Inflammatory macrophage treated with lipopolysaccharide for 1 hour (primary cell): ENCODE data around the gene ISM1.

ENCODE experiments used
- DNase-seq, 2 donors: peaks; one replicate each; pipeline ENCODE4 v3.0.0-alpha.2; 2020 to 2022

Gene ISM1

DNA sequence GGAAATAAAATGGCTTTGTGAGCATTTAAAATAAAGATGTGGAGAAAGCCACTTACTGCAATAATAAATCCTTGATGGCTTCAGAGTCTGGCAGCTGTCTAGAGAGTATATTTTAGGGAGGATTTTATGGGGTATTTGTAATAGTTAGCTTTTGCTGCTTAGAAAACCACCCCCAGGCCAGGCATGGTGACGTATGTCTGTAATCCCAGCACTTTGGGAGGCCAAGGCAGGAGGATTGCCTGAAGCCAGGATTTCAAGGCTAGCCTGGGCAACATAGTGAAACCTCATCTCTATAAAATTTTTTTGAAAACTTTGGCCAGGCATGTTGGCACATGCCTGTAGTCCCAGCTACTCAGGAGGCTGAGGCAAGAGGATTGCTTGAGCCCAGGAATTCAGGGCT is 63.8 kb downstream of the ISM1 start:
- no peak for DNase-seq

DNA sequence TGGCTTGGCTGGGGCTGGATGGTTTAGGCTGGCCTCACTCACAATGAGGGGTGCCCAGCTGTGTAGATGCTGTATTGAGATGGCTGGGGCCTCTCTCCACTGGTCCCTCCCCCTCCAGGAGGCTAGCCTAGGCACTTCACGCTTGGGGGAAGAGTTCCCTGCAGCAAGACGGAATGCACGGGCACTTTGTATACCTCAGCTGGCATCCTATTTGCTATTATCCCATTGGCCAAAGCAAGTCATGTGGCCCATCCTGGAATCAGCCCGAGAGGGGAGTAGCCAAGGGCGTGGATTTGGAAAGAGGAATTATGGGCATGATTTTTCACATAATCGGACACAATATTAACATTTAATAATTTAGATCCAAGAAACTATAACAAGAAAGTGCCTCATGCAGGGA is 64.3 kb downstream of the ISM1 start:
- no peak for DNase-seq

DNA sequence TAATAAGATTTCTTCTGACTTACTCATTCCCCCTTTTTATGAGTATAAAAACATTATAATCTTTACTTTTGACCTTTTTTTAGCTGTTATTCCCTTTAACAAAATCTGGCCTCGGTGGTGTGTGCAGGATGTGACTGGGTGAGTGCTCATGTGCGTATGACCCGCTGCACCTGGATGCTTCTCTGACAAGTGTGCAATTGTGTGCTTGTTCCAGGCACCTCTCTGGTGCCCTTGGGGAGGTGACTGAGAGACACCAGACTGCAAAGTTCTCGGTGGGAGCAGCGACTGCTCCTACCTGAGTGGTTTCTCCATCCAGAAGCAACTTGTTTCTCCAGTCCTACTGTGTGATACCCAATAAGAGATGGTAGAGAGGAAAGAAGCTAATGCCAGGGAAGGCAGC is 65.0 kb downstream of the ISM1 start:
- DNase-seq, result no peak

DNA sequence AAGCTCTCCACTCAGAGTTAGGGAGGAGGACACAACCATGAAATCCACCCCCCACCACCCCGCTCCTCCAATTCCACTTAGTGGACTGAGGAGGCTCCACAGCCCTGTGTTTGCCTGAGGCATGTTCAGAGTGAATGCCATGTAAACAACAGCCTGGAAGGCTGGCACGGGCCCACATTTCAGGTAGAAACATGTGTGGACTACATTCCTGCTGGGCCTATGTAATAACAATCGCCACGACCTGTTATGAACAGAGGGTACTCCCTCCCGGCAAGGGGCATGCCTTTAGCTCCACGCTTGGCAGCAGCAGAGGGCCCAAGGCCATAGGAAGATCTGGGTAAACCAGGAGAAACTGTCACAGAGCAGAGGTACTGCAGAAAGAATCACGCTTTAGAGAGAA is 65.5 kb downstream of the ISM1 start:
- no peak for DNase-seq

DNA sequence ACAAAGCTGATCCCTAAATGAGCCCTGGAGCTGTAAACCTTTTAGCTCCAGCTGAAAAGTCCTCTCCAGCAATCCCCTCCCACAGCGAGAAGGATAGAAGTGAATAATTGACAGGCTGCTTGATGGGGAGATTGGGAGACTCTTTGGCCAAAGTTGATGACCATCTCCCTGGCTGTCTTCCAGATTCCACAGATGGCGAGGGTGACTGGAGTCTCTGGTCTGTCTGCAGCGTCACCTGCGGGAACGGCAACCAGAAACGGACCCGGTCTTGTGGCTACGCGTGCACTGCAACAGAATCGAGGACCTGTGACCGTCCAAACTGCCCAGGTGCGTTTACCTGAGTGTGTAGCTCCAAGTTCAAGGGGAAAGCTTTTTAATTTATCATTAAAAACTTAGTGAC is 67.3 kb downstream of the ISM1 start:
- DNase-seq, result no peak

DNA sequence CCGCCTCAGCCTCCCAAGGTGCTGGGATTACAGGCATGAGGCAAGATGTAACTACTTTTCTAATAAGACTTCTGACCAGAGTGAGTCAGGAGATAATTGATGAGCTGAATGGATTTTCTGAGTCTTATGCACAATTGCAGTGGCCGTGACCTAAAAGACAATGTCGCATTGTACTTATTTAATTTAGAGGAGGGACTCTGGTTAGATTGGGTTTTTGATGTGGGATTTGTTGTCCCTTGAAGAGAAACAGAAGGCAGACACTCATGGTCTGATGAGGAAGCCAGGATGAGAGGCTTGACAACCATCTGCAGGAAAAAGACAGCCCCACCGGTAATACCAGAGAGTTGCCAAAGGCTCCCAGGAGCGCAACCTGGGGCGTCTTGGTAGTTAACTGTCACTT is 68.0 kb downstream of the ISM1 start:
- no peak for DNase-seq

DNA sequence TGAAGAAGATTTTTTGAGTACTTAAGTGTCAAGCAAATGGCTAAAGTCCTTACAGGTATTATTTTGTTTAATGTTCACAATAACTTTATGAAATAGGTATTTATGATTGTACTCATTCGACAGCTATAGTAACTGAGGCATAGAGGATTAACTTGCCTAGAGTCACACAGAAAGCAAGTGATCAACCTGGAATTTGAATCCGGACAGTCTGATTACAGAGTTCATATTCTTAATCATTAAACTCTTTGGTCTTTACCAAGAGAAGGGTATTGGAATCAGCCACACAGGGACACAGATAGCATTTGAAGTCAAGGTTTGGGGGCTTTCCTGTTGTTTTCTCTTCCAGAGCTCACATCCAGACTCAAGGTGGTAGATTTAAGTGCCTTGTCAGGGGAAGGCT is 69.7 kb downstream of the ISM1 start:
- no peak for DNase-seq

DNA sequence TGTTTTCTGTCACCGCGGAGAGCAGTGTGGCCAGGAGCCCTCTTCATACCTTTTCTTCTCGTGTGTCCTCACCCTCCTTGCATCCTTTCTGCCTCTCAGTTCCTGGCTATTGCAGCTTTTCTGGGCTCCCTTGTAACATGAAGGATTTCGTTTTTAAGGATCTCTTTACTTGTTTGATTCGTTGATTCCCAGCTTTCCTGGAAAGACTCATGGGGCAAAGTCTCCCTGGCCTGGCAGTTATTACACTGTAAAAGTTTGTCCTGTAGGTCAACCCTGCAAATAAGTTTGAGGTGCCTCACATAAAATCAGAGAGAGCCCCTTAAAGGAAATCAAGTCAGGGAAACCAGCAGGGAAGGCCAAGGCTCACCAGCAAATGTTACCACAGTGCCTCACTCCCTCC is 70.1 kb downstream of the ISM1 start:
- no peak for DNase-seq

DNA sequence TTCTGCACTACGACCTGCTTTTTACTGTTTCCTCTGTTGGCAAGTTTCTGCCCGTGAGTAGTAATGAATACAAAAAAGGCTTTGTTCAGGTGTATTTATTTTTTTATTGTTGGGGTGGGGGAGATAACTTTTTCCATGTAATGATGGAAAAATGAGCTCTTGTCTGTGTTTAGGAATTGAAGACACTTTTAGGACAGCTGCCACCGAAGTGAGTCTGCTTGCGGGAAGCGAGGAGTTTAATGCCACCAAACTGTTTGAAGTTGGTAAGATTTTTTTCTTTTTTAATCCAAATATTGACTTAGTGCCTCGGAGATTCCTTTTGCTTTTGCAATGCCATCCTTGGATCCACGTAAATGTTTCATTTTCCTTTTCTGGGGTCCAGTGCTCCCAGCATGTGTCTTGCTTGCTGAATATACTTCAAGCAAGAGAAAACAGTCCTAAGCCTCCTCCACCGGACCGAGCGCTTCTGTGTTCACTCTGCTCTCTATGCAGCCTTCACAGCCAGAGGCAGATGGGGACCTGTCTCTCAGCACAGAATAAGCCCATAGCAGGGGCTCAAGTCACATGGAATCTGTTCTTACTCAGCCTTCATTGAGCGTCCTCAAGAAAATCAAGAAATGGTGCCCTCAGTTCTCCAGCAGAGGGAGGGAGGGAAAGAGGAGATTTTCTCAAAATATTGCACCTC is 71.3 kb downstream of the ISM1 start:
- DNase-seq, result no peak

DNA sequence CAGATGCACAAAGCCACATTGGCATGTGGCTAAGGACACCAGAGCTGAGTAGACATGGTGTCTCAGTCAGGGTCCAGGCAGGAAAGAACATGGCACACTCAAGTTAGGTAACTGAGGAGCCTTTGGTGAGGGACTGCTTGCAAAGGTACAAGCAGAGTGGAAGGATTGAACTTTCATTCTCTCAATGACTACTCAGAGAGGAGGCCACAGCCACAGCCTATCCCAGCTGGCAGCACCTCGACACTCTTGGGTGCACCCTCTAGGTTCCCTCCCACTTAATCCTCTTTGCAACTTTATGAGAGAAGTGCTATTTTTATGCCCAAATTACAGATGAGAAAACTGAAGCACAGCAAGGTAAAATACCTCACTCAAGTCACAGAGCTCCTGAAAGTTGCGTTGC is 73.4 kb downstream of the ISM1 start:
- DNase-seq, result no peak

DNA sequence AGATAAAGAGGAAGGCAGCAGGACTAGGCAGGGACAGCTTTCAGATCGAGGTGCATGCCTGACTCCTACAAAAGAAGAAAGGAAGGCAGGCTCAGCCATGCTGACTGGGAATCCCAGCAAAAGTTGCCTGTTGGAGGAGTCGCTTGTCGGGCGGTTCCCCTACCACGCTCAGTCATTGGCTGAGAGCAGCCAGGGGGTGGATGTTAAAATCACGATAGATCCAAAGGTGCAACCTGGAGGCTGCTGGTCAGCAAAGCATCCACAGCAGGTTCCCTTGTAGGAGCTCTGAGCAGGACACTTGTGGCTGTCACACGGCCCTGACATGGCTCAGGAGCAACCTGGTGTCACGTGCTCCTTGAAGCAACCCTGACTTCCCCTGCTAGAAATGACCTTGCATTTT is 74.6 kb downstream of the ISM1 start:
- DNase-seq, result no peak

DNA sequence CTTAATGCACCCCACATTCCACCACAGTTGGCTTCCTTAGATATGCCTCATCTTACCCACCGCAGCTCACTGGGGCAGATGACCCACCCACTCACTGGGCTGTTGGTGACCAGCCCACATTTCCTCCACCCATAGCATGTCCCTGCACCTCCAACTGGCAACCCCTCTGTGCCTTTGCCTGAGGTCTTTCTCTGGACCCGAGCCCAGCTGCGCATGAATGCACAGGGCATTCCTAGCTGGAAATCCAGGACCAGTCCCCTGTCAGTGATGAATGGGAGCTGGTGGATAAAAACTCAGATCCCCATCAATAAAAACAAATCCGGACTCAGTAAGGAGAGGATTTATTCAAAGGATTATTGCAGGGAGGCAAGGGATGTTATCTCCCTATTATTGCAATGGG is 75.0 kb downstream of the ISM1 start:
- no peak for DNase-seq

DNA sequence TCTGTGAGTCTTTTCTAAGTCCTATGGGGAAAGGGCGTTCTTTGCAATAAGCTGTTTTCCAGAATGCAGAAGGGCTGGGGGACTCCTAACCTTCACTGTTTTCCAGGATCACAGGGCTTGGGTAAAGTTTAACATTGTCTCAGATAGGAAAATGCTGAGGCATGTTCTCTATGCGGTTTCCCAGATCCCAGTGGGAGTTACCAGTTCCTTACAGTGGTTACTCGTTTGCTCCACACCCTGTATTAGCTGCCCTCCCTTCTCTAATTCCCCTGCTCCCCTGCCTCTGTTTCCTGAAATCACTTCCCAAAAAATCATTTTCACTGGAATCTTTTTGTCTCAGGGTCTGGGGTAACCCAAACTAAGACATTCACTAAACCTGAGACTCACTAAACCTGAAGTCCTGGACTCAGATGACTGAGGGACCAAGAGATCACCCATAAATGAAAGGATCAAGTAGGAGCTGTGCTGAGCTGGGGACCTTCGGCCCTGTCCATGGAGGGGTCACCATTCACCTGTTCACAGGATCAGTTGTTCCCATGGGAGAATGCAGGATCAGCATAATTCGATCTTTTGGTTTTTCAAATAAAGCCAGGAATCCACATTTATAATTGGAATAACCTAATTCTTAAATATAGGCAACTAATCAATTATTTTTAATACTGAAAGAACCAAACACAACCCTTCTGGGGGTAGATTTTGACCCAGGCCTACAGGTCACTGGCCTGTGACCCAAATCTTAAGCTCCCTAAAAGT is 76.2 kb downstream of the ISM1 start:
- DNase-seq, result no peak

DNA sequence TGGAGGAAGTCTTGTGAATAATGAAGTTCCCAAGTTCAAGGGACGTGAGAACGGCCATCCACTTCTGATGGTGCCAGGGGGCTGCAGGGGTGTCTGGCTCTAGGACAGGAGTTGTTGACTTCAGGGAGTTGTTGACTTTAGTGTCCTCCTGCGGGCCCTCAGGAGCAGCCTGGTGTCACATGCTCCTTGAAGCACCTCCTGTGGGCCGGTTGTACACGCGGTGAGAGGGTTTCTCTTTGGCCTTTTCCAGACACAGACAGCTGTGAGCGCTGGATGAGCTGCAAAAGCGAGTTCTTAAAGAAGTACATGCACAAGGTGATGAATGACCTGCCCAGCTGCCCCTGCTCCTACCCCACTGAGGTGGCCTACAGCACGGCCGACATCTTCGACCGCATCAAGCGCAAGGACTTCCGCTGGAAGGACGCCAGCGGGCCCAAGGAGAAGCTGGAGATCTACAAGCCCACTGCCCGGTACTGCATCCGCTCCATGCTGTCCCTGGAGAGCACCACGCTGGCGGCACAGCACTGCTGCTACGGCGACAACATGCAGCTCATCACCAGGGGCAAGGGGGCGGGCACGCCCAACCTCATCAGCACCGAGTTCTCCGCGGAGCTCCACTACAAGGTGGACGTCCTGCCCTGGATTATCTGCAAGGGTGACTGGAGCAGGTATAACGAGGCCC is 77.8 kb downstream of the ISM1 start:
- no peak for DNase-seq

DNA sequence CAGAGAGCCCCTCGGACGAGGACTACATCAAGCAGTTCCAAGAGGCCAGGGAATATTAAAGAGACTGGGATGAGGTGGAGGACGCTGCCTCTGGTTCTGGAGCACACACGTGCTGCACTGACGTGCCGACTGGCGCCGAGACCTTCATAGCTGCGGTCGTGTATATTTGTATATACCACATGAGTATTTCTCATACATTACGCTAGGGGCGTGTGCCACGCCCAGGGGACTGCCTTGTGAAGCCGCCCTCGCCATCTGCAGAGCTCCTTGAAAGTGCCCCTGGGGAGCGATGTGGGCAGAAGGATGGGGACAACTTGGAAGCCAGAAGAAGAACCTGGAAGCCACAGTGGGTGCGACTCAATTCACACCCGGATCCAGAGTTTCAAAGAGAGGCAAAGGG is 78.3 kb downstream of the ISM1 start:
- no peak for DNase-seq

DNA sequence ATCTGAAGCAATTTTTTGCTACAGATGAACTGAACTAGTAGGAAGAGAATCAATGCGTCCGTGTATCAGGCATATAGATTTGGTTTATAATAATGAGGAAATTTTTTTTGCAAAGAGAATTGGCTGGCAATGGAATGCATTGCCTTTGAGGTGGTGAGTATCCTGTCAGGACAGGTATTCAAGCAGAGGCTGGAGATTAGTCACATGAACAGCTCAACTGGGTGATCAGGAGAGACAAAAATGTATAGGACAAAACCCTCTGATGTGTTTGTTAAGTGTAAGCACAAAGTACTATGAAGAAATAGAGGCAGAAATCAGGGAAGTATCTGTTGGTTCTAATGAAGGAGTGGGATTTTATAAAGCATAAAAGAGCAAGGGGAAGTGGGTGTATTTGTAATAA is 80.5 kb downstream of the ISM1 start:
- no peak for DNase-seq

DNA sequence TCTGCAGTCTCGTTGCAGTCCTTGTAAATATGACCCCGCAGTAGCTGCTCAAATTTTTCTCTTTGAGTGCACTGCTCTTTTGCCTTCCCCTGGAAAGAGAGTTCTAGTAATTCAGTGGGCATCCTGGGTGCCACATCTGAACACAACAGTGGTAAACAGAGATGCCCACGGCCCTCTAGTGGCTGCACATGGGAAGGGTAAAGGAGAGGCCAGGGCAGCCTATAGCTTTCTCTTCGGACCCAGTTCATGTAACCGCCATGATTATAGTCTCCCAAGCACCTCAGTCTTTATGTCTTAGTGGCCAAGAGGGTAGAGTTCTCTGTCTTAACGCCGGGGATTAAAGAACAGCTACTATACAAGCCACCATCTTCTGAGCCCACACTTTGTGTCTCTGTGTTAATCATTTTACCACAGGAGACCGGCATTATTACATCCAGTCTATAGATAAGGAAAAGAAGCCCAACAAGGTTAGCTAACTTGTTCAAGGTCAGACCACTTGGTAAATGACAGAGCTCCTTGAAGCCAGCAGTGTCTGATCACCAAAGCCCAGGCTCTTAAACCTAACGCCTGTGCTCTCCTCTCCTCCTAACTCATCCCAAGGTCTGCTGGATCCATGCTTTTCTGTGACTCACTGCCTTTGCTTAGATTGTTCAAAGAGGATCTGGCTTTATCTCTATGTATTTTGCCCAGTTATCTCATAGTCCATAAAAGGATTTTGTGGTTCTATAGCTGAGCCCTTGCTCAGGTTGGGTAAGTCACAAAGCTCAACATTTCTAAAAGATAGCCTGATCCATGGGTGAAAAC is 81.8 kb downstream of the ISM1 start:
- DNase-seq, result peak in 1 of 2 donors; percentile 26

DNA sequence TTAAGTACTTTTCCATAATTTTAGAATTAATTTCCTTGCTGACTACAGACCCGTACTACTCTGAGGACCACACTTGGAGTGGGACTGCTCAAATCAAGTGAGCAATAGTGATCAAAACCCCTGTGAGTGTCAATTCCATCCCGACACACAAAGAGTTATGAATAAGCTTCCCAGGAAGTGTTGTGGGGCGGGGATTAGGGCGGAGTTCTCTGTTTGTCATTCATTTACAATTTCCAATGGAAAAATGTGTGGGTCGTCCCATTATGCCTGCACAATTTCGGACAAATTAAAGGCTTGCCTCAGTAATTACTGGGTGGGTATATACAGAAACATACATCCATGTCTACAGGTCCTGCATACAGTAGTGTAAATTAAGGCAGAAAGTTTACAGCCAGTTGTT is 84.2 kb downstream of the ISM1 start:
- no peak for DNase-seq

DNA sequence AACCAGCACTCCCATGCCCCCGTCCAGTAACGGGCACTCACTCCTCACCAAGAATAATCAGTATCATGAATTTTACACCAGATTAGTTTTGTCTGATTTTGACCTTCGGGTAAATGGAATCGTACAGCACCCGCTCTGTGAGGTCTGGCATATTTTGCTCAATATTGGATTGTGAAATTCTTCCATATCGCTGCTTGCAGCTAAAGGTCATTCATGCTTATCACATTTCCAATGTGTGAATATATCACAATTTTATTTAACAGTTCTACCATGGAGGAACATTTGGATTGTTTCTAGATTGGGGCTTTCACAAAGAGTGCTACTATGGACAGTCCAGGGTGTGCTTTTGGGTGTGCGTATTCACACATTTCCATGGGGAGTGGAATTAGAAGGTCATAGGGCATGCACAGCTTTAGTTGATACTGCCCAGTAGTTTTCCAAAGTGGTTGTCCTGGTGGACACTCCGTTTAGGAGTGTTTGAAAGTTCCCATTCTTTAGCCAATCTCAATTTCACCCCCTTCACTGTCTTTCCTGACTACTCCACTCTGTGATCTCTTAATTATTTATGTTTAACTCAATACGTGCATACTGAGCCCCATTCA is 86.6 kb downstream of the ISM1 start:
- no peak for DNase-seq

DNA sequence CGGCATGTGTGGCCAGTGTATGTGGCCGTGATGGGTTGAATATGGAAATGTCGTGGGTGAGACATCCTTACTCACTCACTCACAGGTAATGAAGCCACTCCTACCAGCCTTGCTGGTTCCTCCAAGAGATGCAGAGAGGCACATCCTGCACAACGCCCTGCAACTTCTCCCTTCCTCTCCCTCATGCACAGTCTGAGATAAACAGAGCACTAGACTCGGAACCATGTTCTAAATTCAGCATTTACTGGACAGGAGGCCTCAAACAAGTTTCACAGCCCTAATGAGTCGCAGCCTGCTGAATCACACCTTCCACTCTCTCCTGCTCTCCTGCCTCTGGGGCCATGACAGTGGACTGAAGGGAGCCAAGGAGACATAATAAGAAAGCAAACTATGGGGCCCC is 91.2 kb downstream of the ISM1 start:
- no peak for DNase-seq

DNA sequence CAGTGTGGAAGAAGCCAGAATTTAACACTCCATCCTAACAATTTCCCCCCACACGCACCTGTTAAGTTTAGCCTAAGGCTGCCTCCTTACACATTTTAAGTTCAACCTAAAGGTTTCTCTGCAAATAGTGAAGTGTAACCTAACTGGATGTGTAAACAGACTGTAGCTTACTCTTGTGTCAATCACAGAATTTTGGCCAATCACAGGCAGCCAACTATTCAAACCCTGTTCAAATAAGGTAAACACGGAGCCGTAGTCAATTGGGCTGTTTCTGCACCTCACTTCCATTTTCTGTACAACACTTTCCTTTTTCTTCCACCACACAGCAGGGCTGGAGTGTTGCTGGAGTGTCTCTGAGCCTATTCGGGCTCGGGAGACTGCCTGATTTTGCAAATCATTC is 92.1 kb downstream of the ISM1 start:
- DNase-seq, result no peak

DNA sequence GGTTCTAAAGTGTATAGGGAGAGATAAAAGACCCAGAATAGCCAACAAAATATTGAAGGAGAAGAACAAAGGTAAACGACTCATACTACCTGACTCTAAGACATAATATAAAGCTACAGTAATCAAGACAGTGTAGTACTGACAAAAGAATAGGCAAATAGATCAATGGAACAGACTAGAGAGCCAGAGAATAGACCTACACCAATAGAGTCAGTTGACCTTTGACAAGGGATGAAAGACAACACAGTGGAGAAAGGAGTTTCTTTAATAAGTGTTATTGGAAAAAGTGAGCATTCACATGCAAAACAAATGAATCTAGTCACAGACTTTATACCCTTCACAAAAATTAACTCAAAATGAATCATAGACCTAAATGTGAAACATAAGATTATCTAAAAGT is 96.4 kb downstream of the ISM1 start:
- DNase-seq, result no peak

DNA sequence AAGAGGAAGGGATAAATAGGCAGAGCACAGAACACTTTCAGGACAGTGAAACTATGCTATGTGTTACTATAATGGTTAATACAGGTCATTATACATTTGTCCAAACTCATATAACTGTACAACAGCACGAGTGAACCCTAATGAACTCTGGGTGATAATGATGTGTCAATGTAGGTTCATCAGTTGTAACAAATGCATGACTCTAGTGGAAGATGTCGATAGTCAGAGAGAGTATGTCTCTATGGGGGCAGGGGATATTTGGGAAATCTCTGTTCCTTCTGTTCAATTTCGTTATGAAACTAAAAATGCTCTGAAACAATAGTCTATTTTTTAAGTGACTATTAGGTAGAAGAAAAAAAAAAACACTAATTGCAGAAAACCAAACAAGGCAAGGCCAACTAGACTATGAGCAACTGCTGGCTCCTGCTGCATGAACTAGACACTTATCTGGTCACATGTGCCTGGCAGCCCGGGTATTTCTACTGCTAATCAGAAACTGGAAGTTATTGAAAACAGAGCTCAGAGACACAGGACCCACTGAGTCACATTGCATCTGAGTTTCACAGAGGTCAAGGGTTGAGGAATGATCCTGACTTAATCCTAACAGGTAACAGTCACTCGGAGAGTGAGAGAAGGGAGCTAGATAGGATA is 97.9 kb downstream of the ISM1 start:
- no peak for DNase-seq
